GM12864 (cell line): ENCODE results near the gene CBX4.

ENCODE experiments used
- DNase-seq: peaks from one replicate; pipeline ENCODE4 v3.0.0-alpha.2; 2011; ENCODE audit warnings: low read depth
- H3K4me3 ChIP-seq: 2 replicates; pipeline ENCODE4 v1.5.1; 2011; ENCODE audit warnings: mild to moderate bottlenecking, low read depth, low read length, control low read depth
- TF ChIP-seq, protein P1 (sequence below): IDR thresholded peaks from 2 replicates; pipeline ENCODE4 v1.5.1; 2011; ENCODE audit warnings: low read depth, mild to moderate bottlenecking, moderate library complexity, low read length, control low read depth, inconsistent platforms; ENCODE audit errors: missing control alignments

CBX4 gene

DNA sequence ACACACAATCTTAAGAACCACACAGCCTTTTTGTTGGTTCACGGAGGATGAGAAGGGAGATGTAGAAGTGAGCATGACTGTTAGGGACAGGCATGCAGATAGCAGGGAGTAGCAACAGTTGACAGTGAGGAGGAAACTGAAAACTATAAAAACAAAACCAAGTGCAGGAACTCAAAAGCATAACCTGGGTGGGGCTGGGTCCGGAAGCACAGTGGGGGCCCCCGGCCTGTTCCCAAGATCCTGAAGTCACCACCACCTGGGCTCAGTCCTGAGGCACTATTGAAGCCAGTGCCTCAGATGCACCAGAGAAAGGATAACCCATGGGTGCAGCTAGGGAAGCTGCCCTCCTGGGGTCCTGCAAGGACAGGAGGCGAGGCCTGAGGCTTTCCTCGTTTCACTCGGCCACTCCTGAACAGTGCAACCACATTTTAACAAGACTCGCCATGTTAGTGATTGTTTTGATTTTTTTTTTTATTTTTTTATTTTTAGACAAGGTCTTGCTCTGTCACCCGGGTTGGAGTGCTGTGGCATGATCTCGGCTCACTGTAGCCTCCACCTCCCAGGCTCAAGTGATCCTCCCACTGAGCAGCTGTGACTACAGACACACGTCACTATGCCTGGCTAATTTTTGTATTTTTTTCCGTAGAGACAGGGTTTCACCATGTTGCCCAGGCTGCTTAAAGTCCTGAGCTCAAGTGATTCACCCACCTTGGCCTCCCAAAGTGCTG is 27.7 kb upstream of the CBX4 start:
- TF ChIP-seq, protein P1, sequence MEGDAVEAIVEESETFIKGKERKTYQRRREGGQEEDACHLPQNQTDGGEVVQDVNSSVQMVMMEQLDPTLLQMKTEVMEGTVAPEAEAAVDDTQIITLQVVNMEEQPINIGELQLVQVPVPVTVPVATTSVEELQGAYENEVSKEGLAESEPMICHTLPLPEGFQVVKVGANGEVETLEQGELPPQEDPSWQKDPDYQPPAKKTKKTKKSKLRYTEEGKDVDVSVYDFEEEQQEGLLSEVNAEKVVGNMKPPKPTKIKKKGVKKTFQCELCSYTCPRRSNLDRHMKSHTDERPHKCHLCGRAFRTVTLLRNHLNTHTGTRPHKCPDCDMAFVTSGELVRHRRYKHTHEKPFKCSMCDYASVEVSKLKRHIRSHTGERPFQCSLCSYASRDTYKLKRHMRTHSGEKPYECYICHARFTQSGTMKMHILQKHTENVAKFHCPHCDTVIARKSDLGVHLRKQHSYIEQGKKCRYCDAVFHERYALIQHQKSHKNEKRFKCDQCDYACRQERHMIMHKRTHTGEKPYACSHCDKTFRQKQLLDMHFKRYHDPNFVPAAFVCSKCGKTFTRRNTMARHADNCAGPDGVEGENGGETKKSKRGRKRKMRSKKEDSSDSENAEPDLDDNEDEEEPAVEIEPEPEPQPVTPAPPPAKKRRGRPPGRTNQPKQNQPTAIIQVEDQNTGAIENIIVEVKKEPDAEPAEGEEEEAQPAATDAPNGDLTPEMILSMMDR: no peak
- no peak overlapping the region for H3K4me3 ChIP-seq

DNA sequence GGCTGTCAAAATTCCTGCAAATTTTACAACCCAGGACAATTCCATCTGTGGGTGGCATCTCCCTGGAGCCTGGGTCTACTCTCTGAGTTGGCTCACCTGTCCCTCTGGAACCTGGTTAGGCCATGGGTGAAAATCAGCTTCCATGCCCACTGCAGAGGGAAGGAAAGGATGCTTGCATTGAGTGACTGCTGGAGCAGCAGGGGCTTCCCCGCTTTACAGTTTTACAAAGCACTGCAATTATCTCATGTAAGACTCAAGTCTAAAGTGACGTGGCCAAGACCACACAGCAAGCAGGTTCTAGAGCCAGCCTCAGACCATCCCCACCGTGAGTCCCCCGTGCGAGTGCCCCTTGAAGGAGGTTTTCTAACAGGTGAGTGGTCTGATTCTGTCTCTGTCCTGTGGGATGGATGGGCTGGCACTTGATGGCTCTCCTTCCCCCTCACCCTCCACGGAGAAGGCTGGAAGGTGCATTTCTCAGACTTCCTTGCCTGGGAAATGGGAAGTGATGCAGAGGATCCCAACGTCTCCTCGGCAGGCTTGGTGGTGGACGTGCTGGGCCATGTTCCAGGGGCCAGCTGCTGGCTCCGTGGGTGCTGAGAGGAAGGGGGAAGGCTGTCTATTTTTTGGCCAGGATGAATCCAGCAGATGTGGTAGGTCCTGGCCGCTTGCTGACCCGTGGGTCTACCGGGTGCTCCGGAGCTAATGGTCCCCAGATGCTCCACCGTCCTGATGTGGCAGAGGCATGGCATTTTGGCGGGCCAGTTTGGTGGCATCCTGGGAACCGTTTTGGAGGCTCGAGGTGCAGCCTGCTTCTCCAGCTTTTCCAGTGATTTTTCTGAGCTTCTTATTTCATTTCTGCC is 26.3 kb upstream of the CBX4 start:
- TF ChIP-seq, protein P1: no peak
- H3K4me3 ChIP-seq: no peak overlapping the region
- no peak for DNase-seq

More for the DNA sequence above, 27.7 kb upstream of the CBX4 start:
- DNase-seq: no peak

DNA sequence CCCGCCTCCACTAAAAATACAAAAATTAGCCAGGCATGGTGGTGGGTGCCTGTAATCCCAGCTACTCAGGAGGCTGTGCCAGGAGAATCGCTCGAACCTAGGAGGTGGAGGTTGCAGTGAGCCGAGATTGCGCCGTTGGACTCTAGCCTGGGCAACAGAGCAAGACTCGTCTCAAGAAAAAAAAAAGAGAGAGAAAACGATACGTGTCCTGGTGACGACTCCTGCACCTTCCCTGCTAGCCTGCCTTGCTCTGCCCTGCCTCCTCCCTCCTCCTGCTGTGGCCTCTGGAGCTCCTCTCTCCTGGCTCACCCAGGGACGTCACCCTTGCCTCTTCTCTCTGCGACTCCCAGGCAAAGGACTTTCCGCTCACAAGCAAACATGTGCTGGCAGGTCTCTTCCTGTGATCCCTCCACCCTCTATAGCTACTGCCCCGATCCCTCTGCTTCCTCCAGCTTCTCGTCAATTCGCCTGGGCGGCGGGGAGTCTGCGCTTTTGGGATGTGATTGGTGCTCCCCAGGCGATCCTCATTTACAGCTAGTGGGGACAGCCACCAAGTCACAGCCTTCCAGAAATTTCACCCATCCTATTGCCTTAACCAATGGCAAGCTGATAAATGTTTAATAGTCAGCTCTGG is 25.5 kb upstream of the CBX4 start:
- DNase-seq: no peak
- TF ChIP-seq, protein P1: no peak
- no peak overlapping the region for H3K4me3 ChIP-seq

- DNase-seq: no peak
- TF ChIP-seq, protein P1: no peak
- H3K4me3 ChIP-seq: no peak overlapping the region
Observed at GRCh38 chr17:79864147-79864546, 24.9 kb upstream of the CBX4 start.

DNA sequence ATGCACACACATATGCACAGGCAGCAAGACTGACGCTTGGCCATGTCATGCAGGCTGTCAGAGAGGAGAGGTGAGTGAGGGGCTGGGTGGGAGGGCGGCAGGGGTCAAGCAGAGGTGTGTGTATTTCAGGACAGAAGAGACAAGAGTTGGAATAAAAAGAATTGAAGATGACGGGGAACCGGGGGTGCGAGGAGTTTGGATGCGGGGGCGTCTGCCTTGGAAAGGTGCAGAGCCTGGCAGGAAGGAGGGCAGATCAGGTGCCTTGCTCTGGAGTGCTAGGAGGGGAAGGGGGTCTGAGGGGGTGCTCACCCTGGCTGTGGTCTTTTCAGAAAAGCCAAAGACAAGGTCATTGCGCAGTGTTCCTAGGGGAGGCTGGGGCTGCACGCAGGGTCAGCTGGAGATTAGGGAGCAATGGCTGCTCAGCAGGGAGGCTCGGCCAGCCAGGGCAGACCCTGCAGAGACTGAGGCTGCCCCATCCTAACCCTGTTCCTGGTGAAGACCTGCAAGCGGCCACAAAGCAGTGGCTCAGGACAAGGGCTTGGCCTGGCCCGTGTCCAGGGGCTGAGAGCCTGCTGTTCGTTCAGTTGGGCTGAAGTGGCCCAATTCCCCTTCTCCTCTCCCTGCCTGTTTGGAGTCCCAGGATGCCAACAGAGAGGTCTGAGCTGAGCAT is 23.7 kb upstream of the CBX4 start:
- no peak for DNase-seq
- no peak overlapping the region for H3K4me3 ChIP-seq
- TF ChIP-seq, protein P1: no peak

- DNase-seq: no peak
- H3K4me3 ChIP-seq: no peak overlapping the region
- TF ChIP-seq, protein P1: no peak
Observed at GRCh38 chr17:79862238-79862637, 23.0 kb upstream of the CBX4 start.
